WTC11 (cell line): ENCODE results near the gene JAKMIP3. TPM values are rescaled to one million over a fixed set of nuclear protein-coding genes. Genes with fewer than 3 reads are reported as not detected.

Source experiments
- ATAC-seq: fragments of 200-7000 bp; cut with Tn5 transposase; 2 replicates; pipeline ENCODE4 v1.10.0; 2021; ENCODE audit warnings: mild to moderate bottlenecking, moderate library complexity
- CTCF ChIA-PET: fragments of 300-600 bp; sonication (Branson Sonifier 250); formaldehyde crosslinking; loops from one replicate; lab custom pipeline; 2021; ENCODE audit warnings: antibody characterized with exemption; lab: Charles Lee
- POLR2A ChIA-PET: fragments of 350-600 bp; sonication (Branson Sonifier 250); formaldehyde crosslinking; loops from one replicate; lab custom pipeline; 2021; ENCODE audit warnings: antibody characterized with exemption; lab: Charles Lee
- DNase-seq: peaks from one replicate; pipeline ENCODE4 v3.0.0; 2021; ENCODE audit warnings: low spot score
- H3K27ac Mint-ChIP-seq: 2 replicates; pipeline ENCODE4 v1.8.0; 2021; ENCODE audit warnings: mixed read lengths
- H3K27me3 Mint-ChIP-seq: 2 replicates; pipeline ENCODE4 v1.8.0; 2021; ENCODE audit warnings: low read depth, mild to moderate bottlenecking, moderate library complexity, mixed read lengths
- H3K36me3 Mint-ChIP-seq: 2 replicates; pipeline ENCODE4 v1.8.0; 2021; ENCODE audit warnings: mixed read lengths
- H3K4me1 Mint-ChIP-seq: 2 replicates; pipeline ENCODE4 v1.8.0; 2022; ENCODE audit warnings: mixed read lengths
- H3K4me3 Mint-ChIP-seq: 2 replicates; pipeline ENCODE4 v1.8.0; 2021; ENCODE audit warnings: mild to moderate bottlenecking, moderate library complexity, mixed read lengths
- H3K9me3 Mint-ChIP-seq: 2 replicates; pipeline ENCODE4 v1.8.0; 2021; ENCODE audit warnings: mixed read lengths
- ARID4B ChIP-seq: sonication (generic); formaldehyde crosslinking; IDR thresholded peaks from 2 replicates; pipeline ENCODE4 v1.8.0; 2023; ENCODE audit warnings: missing genetic modification reagents, mild to moderate bottlenecking, borderline replicate concordance
- ATF1 ChIP-seq: sonication (generic); formaldehyde crosslinking; IDR thresholded peaks from 2 replicates; pipeline ENCODE4 v1.8.1; 2023; ENCODE audit warnings: mild to moderate bottlenecking, moderate library complexity, missing genetic modification reagents
- CBFB ChIP-seq: sonication (generic); formaldehyde crosslinking; IDR thresholded peaks from 2 replicates; pipeline ENCODE4 v1.8.1; 2022; ENCODE audit warnings: mild to moderate bottlenecking, low read depth, missing genetic modification reagents
- FOXJ3 ChIP-seq: sonication (generic); formaldehyde crosslinking; IDR thresholded peaks from 2 replicates; pipeline ENCODE4 v1.9.0; 2021; ENCODE audit warnings: missing genetic modification reagents, mild to moderate bottlenecking, borderline replicate concordance
- GABPB1 ChIP-seq: sonication (generic); formaldehyde crosslinking; IDR thresholded peaks from 2 replicates; pipeline ENCODE4 v1.8.1; 2023; ENCODE audit warnings: mild to moderate bottlenecking, missing genetic modification reagents
- KAT7 ChIP-seq: sonication (generic); formaldehyde crosslinking; IDR thresholded peaks from 2 replicates; pipeline ENCODE4 v1.8.1; 2023; ENCODE audit warnings: missing genetic modification reagents, mild to moderate bottlenecking, borderline replicate concordance
- MXD4 ChIP-seq: fragments of 250-450 bp; sonication (Bioruptor Pico); IDR thresholded peaks from 2 replicates; pipeline ENCODE4 v1.8.0; 2021; ENCODE audit warnings: mild to moderate bottlenecking, moderate library complexity, borderline replicate concordance
- NFATC4 ChIP-seq: fragments of 250-450 bp; sonication (Bioruptor Pico); IDR thresholded peaks from 2 replicates; pipeline ENCODE4 v1.9.0; 2021; ENCODE audit warnings: mild to moderate bottlenecking
- NFYB ChIP-seq: sonication (generic); formaldehyde crosslinking; conservative IDR thresholded peaks from 2 replicates; pipeline ENCODE4 v1.8.0; 2022; ENCODE audit warnings: low read depth, missing genetic modification reagents
- PRRX2 ChIP-seq: fragments of 250-450 bp; sonication (Bioruptor Pico); IDR thresholded peaks from 2 replicates; pipeline ENCODE4 v1.8.0; 2021; ENCODE audit warnings: mild to moderate bottlenecking
- RELA ChIP-seq: sonication (generic); formaldehyde crosslinking; IDR thresholded peaks from 2 replicates; pipeline ENCODE4 v1.8.1; 2022; ENCODE audit warnings: missing genetic modification reagents, mild to moderate bottlenecking, borderline replicate concordance
- RORB ChIP-seq: fragments of 250-450 bp; sonication (Bioruptor Pico); IDR thresholded peaks from 2 replicates; pipeline ENCODE4 v1.9.0; 2021; ENCODE audit warnings: mild to moderate bottlenecking
- SOX15 ChIP-seq: fragments of 250-450 bp; sonication (Bioruptor Pico); IDR thresholded peaks from 2 replicates; pipeline ENCODE4 v1.9.0; 2021; ENCODE audit warnings: mild to moderate bottlenecking
- TEAD1 ChIP-seq: sonication (generic); formaldehyde crosslinking; IDR thresholded peaks from 2 replicates; pipeline ENCODE4 v1.8.0; 2022; ENCODE audit warnings: mild to moderate bottlenecking, missing genetic modification reagents
- TEAD4 ChIP-seq: sonication (generic); formaldehyde crosslinking; IDR thresholded peaks from 2 replicates; pipeline ENCODE4 v1.8.0; 2022; ENCODE audit warnings: mild to moderate bottlenecking, missing genetic modification reagents
- ZBTB21 ChIP-seq: sonication (generic); formaldehyde crosslinking; IDR thresholded peaks from 2 replicates; pipeline ENCODE4 v1.8.1; 2023; ENCODE audit warnings: mild to moderate bottlenecking, missing genetic modification reagents, borderline replicate concordance
- ZMAT4 ChIP-seq: fragments of 250-450 bp; sonication (Bioruptor Pico); IDR thresholded peaks from 2 replicates; pipeline ENCODE4 v1.9.0; 2021; ENCODE audit warnings: mild to moderate bottlenecking
- ZNF281 ChIP-seq: sonication (generic); formaldehyde crosslinking; IDR thresholded peaks from 2 replicates; pipeline ENCODE4 v1.8.0; 2023; ENCODE audit warnings: mild to moderate bottlenecking, missing genetic modification reagents
- ZNF317 ChIP-seq: sonication (generic); formaldehyde crosslinking; IDR thresholded peaks from 2 replicates; pipeline ENCODE4 v1.8.1; 2023; ENCODE audit warnings: low read depth, mild to moderate bottlenecking, moderate library complexity, missing genetic modification reagents, borderline replicate concordance
- ZNF423 ChIP-seq: fragments of 250-450 bp; sonication (Bioruptor Pico); IDR thresholded peaks from 2 replicates; pipeline ENCODE4 v2.1.2; 2022; ENCODE audit warnings: mild to moderate bottlenecking, moderate library complexity
- ZNF425 ChIP-seq: fragments of 250-450 bp; sonication (Bioruptor Pico); conservative IDR thresholded peaks from 2 replicates; pipeline ENCODE4 v1.9.0; 2021; ENCODE audit warnings: mild to moderate bottlenecking
- ZSCAN18 ChIP-seq: fragments of 250-450 bp; sonication (Bioruptor Pico); IDR thresholded peaks from 2 replicates; pipeline ENCODE4 v2.1.2; 2022; ENCODE audit warnings: mild to moderate bottlenecking, moderate library complexity
- total RNA-seq: library from RNA; stranded (reverse); gene quantifications from 3 replicates; pipeline ENCODE4 v1.2.3, GENCODE V29; 2021

Gene JAKMIP3
- total RNA-seq, 1 experiment from 2014 or later = 1.7 TPM

GRCh38 chr10:132069849-132070182, 4.1 kb downstream of the JAKMIP3 start:
- TF ChIP-seq ARID4B (CRISPR knock-in tag) (no peak), ZBTB21 (CRISPR knock-in tag) (no peak), ZMAT4 (no peak), KAT7 (CRISPR knock-in tag) (no peak), ATF1 (CRISPR knock-in tag) (no peak), GABPB1 (no peak), ZNF281 (no peak), RORB (CRISPR knock-in tag) (no peak), TEAD4 (no peak), ZNF425 (CRISPR knock-in tag) (no peak), CBFB (no peak), SOX15 (no peak), NFYB (CRISPR knock-in tag) (no peak), TEAD1 (no peak), PRRX2 (CRISPR knock-in tag) (no peak), RELA (no peak), FOXJ3 (no peak), NFATC4 (no peak)
- peaks cover 20% of the 10 kb centered on the region for H3K4me1 Mint-ChIP-seq
- DNase-seq (no peak), ATAC-seq (no peak)
- no peak overlapping the region for H3K4me3 Mint-ChIP-seq
- H3K36me3 Mint-ChIP-seq = no peaks in the 10 kb centered on the region
- no peak overlapping the region for H3K27ac Mint-ChIP-seq
- 0 out of 2 replicates have a peak, but pooled peaks cover 4% of the 10 kb centered on the region for H3K27me3 Mint-ChIP-seq
- ChIA-PET POLR2A (no interaction called here), CTCF (interaction anchor here (1.1 kb wide), 1 partner anchor 47 kb away, joined by 4 read pairs; no protein-coding TSS in a partner anchor)
- H3K9me3 Mint-ChIP-seq = peaks cover 6% of the 10 kb centered on the region

GRCh38 chr10:132070724-132071123, 5.0 kb downstream of the JAKMIP3 start:
- H3K36me3 Mint-ChIP-seq = no peaks in the 10 kb centered on the region
- no peaks in the 10 kb centered on the region for H3K27me3 Mint-ChIP-seq
- no peak for DNase-seq
- peaks cover 13% of the 10 kb centered on the region for H3K4me1 Mint-ChIP-seq
- H3K27ac Mint-ChIP-seq = no peak overlapping the region
- CTCF ChIA-PET = interaction anchor here (1.1 kb wide), 1 partner anchor 48 kb away, joined by 4 read pairs; no protein-coding TSS in a partner anchor
- H3K4me3 Mint-ChIP-seq = no peak overlapping the region
- POLR2A ChIA-PET = no interaction called here
- peaks cover 7% of the 10 kb centered on the region for H3K9me3 Mint-ChIP-seq
- no peak for ATAC-seq
- TF ChIP-seq MXD4 = no peak
- no peak for TF ChIP-seq ZNF425 (CRISPR knock-in tag)
- no peak for TF ChIP-seq ZNF423
- TF ChIP-seq ZNF317 = no peak
- TF ChIP-seq ZSCAN18 (CRISPR knock-in tag) = no peak
